Thoracic aorta (tissue), 2 donors: ENCODE results near the gene CUX1. TPM values are rescaled to one million over a fixed set of nuclear protein-coding genes. Genes with fewer than 3 reads are reported as not detected.
A peak's percentile ranks its signal among the peaks of the same experiment; 100 is the strongest.

ENCODE experiments used
- ATAC-seq: fragments of 150-250 bp; one replicate; pipeline ENCODE4 v1.8.0; 2017; ENCODE audit warnings: low read depth; ENCODE audit not compliant: insufficient number of reproducible peaks, low FRiP score
- DNase-seq: peaks from one replicate; pipeline ENCODE4 v3.0.0-alpha.2; 2020; ENCODE audit warnings: low spot score
- H3K27ac ChIP-seq, 2 donors: fragments of 200-600 bp; sonication (generic); 1 replicate in 1 of 2; 2 replicates in 1 of 2; pipeline ENCODE4 v1.5.1; 2016; ENCODE audit warnings: mild to moderate bottlenecking in 2 of 2, moderate library complexity in 2 of 2
- H3K27me3 ChIP-seq: fragments of 200-600 bp; sonication (generic); replicated peaks from 2 replicates; pipeline ENCODE4 v1.6.0; 2016; ENCODE audit warnings: mild to moderate bottlenecking; ENCODE audit not compliant: insufficient read depth
- H3K36me3 ChIP-seq: fragments of 200-600 bp; sonication (generic); one replicate; pipeline ENCODE4 v1.5.1; 2016
- H3K4me1 ChIP-seq, 2 donors: fragments of 200-600 bp; sonication (generic); 1 replicate in 1 of 2; 2 replicates in 1 of 2; pipeline versions ENCODE4 v1.5.1 to v1.6.0; 2016; ENCODE audit warnings: low read depth in 2 of 2, mild to moderate bottlenecking in 1 of 2; ENCODE audit not compliant: control insufficient read depth in 1 of 2
- H3K4me3 ChIP-seq: fragments of 200-600 bp; sonication (generic); 2 replicates; pipeline ENCODE4 v1.5.1; 2016; ENCODE audit warnings: mild to moderate bottlenecking
- H3K9me3 ChIP-seq: fragments of 200-600 bp; sonication (generic); 2 replicates; pipeline ENCODE4 v1.5.1; 2016
- total RNA-seq, 2 donors: library from RNA; depleted of rRNA; stranded (reverse); fragments of >200 nt; gene quantifications; one replicate each; pipeline versions ENCODE4 v1.1.0 to v1.2.3, GENCODE V29; 2016
- TF ChIP-seq, protein P1 (sequence below): fragments of 200-600 bp; sonication (generic); IDR thresholded peaks from one replicate; pipeline ENCODE4 v1.5.1; 2019; ENCODE audit warnings: antibody characterized with exemption

The CUX1 gene
- total RNA-seq, 2 donors from 2014 or later = 85.0 to 179 TPM

DNA sequence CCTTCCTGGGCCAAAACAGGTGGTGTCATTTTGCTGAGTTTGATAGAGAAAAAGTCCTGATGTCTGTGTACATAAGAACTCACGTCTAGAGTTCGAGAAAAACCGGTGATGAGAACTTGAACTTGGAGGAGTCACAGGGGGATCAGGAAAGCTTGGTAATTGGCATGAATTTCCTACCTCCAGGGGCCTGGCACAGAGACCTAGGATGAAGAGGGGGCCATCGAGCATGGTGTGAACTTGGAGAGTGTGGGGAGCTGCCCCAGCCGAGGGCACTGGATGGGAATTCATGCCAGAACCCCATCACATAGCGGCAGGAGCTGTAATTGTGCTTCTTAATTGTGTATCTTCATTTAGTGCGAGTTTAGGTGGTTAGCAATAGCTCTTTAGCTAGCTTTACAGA, 82.2 kb downstream of the CUX1 start:
- ATAC-seq (no peak), DNase-seq (no peak)
- H3K4me3 ChIP-seq = peak overlapping the region; percentile 74
- TF ChIP-seq, protein P1, sequence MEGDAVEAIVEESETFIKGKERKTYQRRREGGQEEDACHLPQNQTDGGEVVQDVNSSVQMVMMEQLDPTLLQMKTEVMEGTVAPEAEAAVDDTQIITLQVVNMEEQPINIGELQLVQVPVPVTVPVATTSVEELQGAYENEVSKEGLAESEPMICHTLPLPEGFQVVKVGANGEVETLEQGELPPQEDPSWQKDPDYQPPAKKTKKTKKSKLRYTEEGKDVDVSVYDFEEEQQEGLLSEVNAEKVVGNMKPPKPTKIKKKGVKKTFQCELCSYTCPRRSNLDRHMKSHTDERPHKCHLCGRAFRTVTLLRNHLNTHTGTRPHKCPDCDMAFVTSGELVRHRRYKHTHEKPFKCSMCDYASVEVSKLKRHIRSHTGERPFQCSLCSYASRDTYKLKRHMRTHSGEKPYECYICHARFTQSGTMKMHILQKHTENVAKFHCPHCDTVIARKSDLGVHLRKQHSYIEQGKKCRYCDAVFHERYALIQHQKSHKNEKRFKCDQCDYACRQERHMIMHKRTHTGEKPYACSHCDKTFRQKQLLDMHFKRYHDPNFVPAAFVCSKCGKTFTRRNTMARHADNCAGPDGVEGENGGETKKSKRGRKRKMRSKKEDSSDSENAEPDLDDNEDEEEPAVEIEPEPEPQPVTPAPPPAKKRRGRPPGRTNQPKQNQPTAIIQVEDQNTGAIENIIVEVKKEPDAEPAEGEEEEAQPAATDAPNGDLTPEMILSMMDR = no peak
- peak overlapping the region; percentile 46 to 79 for H3K27ac ChIP-seq
- H3K4me1 ChIP-seq = peaks cover 37 to 67% of the 10 kb centered on the region in 2 donors
- no peaks in the 10 kb centered on the region for H3K9me3 ChIP-seq
- H3K27me3 ChIP-seq = no peaks in the 10 kb centered on the region
- no peaks in the 10 kb centered on the region for H3K36me3 ChIP-seq

DNA sequence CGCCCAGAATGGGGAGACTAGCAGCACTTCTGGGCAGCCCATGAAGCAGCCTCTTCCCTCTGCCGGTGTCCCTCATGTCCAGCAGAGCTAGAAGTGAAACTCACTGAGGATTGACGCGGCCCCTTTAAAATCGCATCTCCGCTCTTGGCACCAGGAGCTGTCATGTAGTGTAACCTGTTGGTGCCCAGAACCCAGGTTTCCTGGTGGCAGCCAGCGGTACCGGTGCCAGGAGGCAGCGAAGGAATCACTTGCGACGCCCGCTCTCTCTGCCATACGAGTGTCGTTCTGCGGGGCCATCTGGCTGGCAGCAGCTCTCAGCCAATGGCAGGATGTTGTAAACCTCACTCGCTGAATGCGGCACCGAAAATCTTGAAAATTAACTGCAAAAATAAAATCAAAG, 82.7 kb downstream of the CUX1 start:
- H3K9me3 ChIP-seq = no peaks in the 10 kb centered on the region
- ATAC-seq (no peak), DNase-seq (no peak)
- peak overlapping the region; percentile 74 for H3K4me3 ChIP-seq
- H3K36me3 ChIP-seq = no peaks in the 10 kb centered on the region
- H3K27me3 ChIP-seq = no peaks in the 10 kb centered on the region
- peaks cover 42 to 71% of the 10 kb centered on the region in 2 donors for H3K4me1 ChIP-seq
- TF ChIP-seq, protein P1 = peak; percentile 44
- peak overlapping the region; percentile 46 to 79 for H3K27ac ChIP-seq

DNA sequence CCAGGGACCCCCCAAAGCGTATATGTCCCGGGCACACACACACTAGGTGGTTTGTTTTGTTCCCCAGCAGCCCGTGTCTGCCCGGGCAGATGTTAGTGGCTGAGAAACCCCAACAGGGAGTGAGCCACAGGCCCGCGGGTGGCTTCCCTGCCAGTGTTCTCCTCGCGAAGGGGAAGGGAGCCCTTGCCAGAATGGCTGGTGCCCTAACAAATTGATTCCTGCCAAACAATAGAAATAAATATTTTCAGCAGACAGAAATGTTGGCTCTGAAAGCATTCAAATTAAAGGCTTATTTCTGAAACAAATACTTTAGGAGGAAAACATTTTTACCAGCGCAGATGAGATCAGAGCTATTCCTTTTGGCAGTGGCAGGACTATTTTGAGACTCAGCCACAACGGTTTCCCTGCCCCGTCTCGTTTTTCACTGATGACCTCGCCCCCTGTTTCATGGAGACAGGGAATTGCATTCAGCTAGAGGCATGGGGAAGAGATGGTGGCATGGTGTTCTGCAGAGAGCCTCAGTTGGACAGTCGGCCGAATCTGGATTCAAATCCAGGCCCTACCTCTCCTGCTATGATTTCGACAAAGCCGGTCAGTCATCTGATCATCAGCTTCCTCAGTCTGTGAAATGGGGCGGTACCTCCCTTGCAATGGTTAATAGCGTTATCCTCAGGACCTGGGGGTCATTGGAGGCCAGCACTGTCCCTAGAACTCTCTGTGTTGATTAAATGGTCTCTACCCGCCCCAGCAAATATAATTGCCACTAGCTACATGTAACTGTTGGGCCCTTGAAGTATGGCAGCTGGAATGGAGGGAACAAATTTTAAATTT, 84.5 kb downstream of the CUX1 start:
- peaks cover 39 to 64% of the 10 kb centered on the region in 2 donors for H3K4me1 ChIP-seq
- H3K36me3 ChIP-seq = no peaks in the 10 kb centered on the region
- peak overlapping the region; percentile 25 for H3K4me3 ChIP-seq
- peak overlapping the region; percentile 62 to 79 for H3K27ac ChIP-seq
- no peaks in the 10 kb centered on the region for H3K27me3 ChIP-seq
- no peak for ATAC-seq
- TF ChIP-seq, protein P1 = no peak
- no peak for DNase-seq
- no peaks in the 10 kb centered on the region for H3K9me3 ChIP-seq

DNA sequence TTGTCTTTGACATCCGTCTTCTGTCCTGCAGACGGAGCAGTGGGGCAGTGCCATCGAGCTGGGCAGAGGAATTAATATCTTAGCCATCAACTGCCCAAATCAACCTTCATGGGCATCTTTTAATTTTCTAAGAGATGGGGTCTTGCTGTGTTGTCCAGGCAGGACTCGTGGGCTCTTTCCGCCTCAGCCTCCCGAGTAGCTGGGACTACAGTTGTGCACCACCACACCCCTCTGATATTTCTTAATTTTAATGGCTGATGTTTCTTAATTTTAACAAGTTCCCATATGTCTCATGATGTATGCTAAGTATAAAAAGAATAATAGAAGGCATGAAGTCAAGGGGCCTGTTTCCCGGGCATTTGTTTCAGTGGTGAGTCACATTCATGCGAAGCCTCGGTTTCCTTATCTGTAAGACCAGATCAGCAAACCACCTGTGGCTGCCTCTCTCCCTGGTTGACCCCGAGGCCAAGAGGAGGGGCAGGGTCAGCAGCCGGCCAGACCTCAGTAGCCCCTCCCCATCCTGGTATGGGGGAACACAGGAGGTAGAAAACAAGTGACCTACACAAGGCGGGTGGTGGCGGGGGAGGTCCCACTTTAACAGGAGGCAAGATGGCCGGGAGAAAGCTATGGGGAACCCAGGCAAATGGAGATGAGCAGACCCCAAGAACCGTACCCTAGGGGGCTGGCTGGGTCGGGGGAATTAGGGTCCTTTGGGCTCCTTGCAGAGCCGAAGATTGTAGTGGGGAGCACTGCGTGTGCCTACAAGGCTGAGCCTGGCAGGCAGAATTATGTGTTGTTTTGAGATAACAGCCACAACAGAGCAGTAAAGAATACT, 85.5 kb downstream of the CUX1 start:
- DNase-seq (no peak), ATAC-seq (no peak)
- H3K4me1 ChIP-seq = peaks cover 35 to 56% of the 10 kb centered on the region in 2 donors
- no peak overlapping the region for H3K4me3 ChIP-seq
- no peaks in the 10 kb centered on the region for H3K36me3 ChIP-seq
- H3K27me3 ChIP-seq = no peaks in the 10 kb centered on the region
- no peaks in the 10 kb centered on the region for H3K9me3 ChIP-seq
- TF ChIP-seq, protein P1 = no peak
- H3K27ac ChIP-seq = peak overlapping the region in 1 of 2 donors; percentile 79

DNA sequence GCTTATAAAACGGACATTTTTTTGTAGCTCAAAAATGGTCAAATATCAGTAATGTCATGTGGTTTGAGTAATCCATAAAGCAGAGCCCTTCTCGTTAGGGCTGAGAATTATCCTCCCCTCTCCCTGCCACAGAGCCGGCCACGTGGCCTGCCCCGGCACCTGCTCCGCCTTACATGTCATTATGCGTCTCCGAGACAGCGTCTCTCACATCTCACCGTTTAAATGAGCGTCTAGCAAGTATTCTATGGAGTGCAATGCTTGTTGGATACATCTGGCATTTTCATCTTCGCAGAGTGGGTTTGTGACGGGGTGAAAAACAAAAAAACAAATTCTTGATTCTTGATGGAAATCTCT, 86.1 kb downstream of the CUX1 start:
- DNase-seq (no peak), ATAC-seq (no peak)
- Histone ChIP-seq H3K9me3 (no peaks in the 10 kb centered on the region), H3K27me3 (no peaks in the 10 kb centered on the region), H3K27ac (no peak overlapping the region), H3K4me1 (peaks cover 32 to 50% of the 10 kb centered on the region in 2 donors), H3K4me3 (no peak overlapping the region), H3K36me3 (no peaks in the 10 kb centered on the region)
- TF ChIP-seq, protein P1 = no peak
